Activated naive CD8-positive, alpha-beta T cell treated with anti-CD3 and anti-CD28 coated beads, Interleukin-2, amount 10 ng/mL, durations not matched to agents 7 days and 5 days (primary cell): ENCODE results near the gene E2F8. TPM values are rescaled to one million over a fixed set of nuclear protein-coding genes. Genes with fewer than 3 reads are reported as not detected.

Experiments used
- ATAC-seq: fragments of 150-1000 bp; cut with Tn5 transposase; one replicate; pipeline ENCODE4 v1.10.0; 2021; ENCODE audit warnings: low read depth, moderate library complexity
- POLR2A ChIA-PET: fragments of 350-600 bp; sonication (Branson Sonifier 250); formaldehyde crosslinking; loops from one replicate; lab custom pipeline; 2021; ENCODE audit warnings: antibody characterized with exemption; lab: Charles Lee
- DNase-seq: peaks from one replicate; pipeline ENCODE4 v3.0.0; 2021
- H3K27ac Mint-ChIP-seq: one replicate; pipeline ENCODE4 v1.8.0; 2022; ENCODE audit warnings: mild to moderate bottlenecking, mixed read lengths
- H3K27me3 Mint-ChIP-seq: one replicate; pipeline ENCODE4 v1.8.0; 2022; ENCODE audit warnings: mild to moderate bottlenecking, moderate library complexity, mixed read lengths
- H3K36me3 Mint-ChIP-seq: one replicate; pipeline ENCODE4 v1.8.0; 2021; ENCODE audit warnings: mild to moderate bottlenecking, mixed read lengths
- H3K4me1 Mint-ChIP-seq: one replicate; pipeline ENCODE4 v1.8.0; 2021; ENCODE audit warnings: mixed read lengths
- H3K4me3 Mint-ChIP-seq: one replicate; pipeline ENCODE4 v1.8.0; 2022; ENCODE audit warnings: mild to moderate bottlenecking, moderate library complexity, mixed read lengths
- H3K9me3 Mint-ChIP-seq: one replicate; pipeline ENCODE4 v1.8.0; 2021; ENCODE audit warnings: mixed read lengths
- total RNA-seq, 2 experiments: library from RNA; stranded (reverse); gene quantifications; one replicate each; pipeline ENCODE4 v1.2.3, GENCODE V29; 2021

Gene E2F8
- total RNA-seq, 2 experiments from 2014 or later, result 26.9 to 27.0 TPM

DNA sequence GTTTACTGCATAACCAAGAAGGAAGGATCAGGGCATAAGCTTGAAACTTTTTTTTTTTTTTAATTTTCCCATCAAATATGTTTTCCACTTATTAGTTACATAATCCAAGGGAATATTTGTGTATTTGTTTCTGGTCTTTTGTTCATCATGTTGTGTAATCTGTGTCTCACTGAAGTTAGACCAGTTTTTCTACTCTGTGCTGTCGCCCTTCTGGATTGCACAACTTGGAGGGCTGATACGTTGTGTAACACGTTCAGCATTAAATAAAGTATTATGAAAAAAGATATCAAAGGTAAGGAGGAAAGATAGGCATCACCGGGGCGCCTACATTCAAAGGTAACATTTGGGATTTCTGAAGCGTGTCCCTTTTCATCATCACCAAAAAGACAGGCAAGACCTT is 3.3 kb upstream of the E2F8 start:
- no peak overlapping the region for H3K27ac Mint-ChIP-seq
- POLR2A ChIA-PET, result interaction anchor here (0.7 kb wide), 1 partner anchor 1234 kb away, joined by 3 read pairs; no protein-coding TSS in a partner anchor
- peaks cover 57% of the 10 kb centered on the region for H3K27me3 Mint-ChIP-seq
- peaks cover 8% of the 10 kb centered on the region for H3K36me3 Mint-ChIP-seq
- DNase-seq (no peak), ATAC-seq (no peak)
- H3K9me3 Mint-ChIP-seq, result peaks cover 5% of the 10 kb centered on the region
- H3K4me3 Mint-ChIP-seq, result no peak overlapping the region
- peaks cover 19% of the 10 kb centered on the region for H3K4me1 Mint-ChIP-seq

DNA sequence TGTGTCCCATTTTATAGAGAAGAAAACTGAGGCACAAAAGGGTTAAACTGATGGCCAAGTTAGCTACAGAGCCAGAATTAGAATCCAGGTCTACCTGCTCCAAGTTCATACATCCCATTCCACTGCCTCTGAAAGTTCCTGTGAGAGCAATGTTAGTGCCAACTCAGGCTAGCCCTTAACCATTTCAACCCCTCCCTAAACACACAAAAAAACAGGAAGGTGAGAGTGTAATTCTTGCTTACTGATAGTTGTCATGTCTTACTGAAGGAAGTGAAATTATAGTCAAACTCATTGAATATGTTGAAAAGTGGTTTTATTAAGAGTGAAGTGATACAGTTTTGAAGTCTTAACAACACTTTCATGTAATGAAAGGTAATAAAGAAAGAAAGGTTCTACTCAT is 2.9 kb upstream of the E2F8 start:
- DNase-seq, result no peak
- peaks cover 53% of the 10 kb centered on the region for H3K27me3 Mint-ChIP-seq
- H3K9me3 Mint-ChIP-seq, result peaks cover 3% of the 10 kb centered on the region
- no peak overlapping the region for H3K4me3 Mint-ChIP-seq
- no peak overlapping the region for H3K27ac Mint-ChIP-seq
- peaks cover 24% of the 10 kb centered on the region for H3K4me1 Mint-ChIP-seq
- no peak for ATAC-seq
- POLR2A ChIA-PET, result interaction anchor here (0.7 kb wide), 1 partner anchor 1233 kb away, joined by 3 read pairs; no protein-coding TSS in a partner anchor
- peaks cover 12% of the 10 kb centered on the region for H3K36me3 Mint-ChIP-seq

DNA sequence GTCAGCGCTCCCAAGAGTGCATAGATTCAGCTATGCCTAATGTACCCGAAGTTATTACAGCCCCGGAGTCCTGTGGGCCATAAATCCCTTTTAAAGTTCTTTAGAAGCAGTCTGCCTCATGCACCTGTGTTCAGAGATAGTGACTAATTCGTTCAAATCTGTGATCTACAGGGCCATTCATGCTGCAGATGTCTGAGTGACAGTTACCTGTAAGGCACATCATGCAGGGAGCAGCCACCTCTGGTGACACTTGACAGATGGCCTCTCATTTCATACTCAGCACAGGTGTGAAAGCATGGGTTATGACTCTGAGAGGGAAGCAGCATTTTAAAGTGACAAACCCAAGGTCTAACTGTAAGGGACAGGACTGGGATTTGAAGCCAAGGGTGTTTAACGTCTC is 2.4 kb upstream of the E2F8 start:
- peaks cover 16% of the 10 kb centered on the region for H3K36me3 Mint-ChIP-seq
- H3K9me3 Mint-ChIP-seq, result no peaks in the 10 kb centered on the region
- no peak for ATAC-seq
- DNase-seq, result no peak
- peaks cover 48% of the 10 kb centered on the region for H3K27me3 Mint-ChIP-seq
- no peak overlapping the region for H3K27ac Mint-ChIP-seq
- H3K4me3 Mint-ChIP-seq, result peak overlapping the region; percentile 89
- POLR2A ChIA-PET, result no interaction called here
- H3K4me1 Mint-ChIP-seq, result peaks cover 27% of the 10 kb centered on the region

DNA sequence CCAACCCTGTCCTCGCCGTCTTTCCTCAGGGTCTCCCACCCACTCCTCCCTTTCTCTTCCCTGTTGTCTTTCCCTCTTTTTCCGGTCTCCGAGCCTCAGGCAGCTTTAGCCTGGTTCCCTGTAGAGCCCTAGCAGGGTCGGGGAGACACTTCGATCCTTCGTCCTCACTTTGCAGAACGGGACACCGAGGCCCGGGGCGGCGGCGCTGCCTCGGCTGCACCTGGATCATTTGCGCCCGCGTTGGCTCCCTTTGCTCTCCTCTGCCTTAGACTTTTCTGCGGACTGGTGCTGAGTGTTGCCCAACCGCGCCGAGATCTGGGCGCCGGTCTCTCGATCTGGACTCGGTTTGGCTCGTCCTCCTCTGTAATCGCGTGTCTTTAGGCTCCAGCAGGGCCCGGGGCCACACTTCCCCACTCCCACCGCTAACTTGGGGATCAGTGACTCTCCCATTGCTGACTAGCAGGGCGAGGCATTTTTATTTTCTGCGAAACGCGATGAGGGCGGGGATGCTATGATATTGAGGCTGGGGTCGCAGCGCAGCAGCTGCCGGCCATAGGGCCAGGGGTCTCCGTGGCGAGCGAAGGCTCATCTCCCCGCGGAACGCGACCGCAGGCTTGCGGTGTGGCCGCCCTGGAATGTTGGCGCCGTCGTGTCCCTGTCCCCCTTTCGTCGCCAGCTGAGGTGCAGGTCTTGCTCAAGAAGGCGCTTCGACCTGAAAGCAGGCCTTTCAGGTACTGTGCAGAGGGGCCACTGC is 1.6 kb upstream of the E2F8 start:
- H3K27ac Mint-ChIP-seq, result peak overlapping the region; percentile 79
- peaks cover 27% of the 10 kb centered on the region for H3K4me1 Mint-ChIP-seq
- ATAC-seq (no peak), DNase-seq (no peak)
- H3K4me3 Mint-ChIP-seq, result peak overlapping the region; percentile 89
- no peaks in the 10 kb centered on the region for H3K9me3 Mint-ChIP-seq
- H3K36me3 Mint-ChIP-seq, result peaks cover 19% of the 10 kb centered on the region
- peaks cover 40% of the 10 kb centered on the region for H3K27me3 Mint-ChIP-seq
- POLR2A ChIA-PET, result interaction anchor here (0.6 kb wide), 1 partner anchor 9 kb away, joined by 3 read pairs; no protein-coding TSS in a partner anchor

DNA sequence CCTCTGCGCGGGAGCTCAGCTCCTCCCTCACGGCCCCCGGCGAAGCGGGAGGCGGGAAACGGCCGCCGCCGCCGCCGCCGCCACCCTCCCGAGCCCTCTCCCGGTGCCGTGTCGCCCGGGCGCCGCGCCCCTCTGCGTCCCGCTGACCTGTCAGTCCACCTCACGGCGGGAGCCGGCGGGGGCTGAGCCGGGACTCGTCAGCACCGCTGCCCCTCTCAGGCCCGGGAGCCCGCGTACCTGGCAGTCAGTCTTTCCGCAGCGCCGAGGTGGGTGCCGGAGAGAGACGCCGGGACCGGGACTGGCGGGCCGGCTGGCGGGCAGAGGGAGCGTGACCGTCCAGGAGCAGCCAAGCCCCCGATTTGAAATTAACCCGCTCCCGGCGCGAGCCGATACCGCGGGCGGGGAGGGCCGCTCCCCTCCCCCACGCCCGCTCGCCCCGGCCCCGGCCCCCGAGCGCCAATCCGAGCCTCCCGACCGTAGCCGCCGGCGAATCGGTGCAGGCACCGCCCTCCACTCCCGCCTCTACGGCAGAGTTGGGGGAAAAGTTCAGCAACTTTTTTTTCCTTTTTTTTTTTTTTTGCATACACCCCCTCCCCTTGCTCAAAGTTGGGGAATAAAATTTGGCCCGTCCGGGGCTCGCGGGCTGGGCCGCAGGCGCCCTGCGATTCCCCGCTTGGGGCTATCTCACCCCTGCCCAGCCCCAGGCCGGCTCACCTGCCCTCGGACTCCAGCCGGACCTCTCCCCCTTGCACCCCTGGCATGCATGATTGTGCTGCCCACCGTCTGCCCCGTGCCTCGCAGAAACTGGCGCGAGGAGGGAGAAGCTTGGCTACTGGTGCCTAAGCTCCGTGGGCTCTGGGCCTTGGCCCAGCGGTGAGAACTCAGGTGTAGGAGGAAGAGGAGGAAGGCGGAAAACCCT is 774 bp upstream of the E2F8 start:
- H3K4me3 Mint-ChIP-seq, result peak overlapping the region; percentile 95
- peaks cover 33% of the 10 kb centered on the region for H3K27me3 Mint-ChIP-seq
- peak overlapping the region; percentile 79 for H3K27ac Mint-ChIP-seq
- H3K36me3 Mint-ChIP-seq, result peaks cover 26% of the 10 kb centered on the region
- peak; percentile 77 for DNase-seq
- POLR2A ChIA-PET, result interaction anchor here (0.6 to 1.1 kb wide), 2 partner anchors 10 to 125 kb away, joined by 3 to 7 read pairs; partner anchors contain the start of gene ZDHHC13
- peaks cover 27% of the 10 kb centered on the region for H3K4me1 Mint-ChIP-seq
- H3K9me3 Mint-ChIP-seq, result no peaks in the 10 kb centered on the region
- ATAC-seq, result peak; percentile 58

DNA sequence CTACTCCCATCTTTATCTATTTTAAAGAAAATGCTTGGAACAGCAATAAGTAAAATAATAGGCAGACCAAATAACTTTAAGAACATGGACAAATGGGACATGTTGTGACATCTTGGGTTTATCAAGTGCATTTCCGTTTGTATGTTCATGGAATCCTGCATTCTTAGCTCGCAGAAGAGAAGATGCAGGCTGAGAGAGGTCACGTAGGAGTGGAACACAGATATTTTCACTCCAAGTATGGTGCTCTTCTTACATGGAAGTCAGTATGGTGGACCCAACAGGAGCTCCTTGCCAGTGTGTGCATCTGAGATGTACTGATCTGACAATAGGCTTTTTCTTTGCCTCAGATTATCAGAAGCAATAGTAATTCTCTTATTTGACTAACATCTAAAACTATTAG is 1.7 kb downstream of the E2F8 start:
- Mint-ChIP-seq H3K4me1 (peaks cover 32% of the 10 kb centered on the region), H3K27ac (peak overlapping the region; percentile 25), H3K36me3 (peaks cover 48% of the 10 kb centered on the region), H3K27me3 (peaks cover 18% of the 10 kb centered on the region), H3K4me3 (peak overlapping the region; percentile 73), H3K9me3 (no peaks in the 10 kb centered on the region)
- POLR2A ChIA-PET, result no interaction called here
- DNase-seq (no peak), ATAC-seq (no peak)

DNA sequence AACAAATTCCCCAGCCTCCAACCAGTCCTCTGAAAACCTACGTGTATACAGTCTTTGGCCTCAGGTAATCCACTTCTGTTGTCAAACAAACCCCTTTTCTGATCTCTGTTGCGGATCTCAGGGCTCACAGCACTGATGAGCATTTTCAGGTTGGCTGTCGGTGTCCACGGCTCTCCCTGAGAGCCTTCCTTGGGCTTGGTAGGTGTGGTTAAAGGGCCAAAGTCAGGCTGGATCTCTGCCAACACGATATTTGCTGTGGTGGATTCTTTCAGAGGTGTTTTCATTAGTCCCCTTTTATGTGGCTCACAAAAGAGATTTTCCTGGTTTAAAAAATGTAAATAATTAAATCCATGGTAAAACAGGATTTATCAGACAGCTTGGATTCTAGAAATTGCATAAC is 2.9 kb downstream of the E2F8 start:
- POLR2A ChIA-PET, result no interaction called here
- no peak for DNase-seq
- no peak for ATAC-seq
- Mint-ChIP-seq H3K4me1 (peaks cover 23% of the 10 kb centered on the region), H3K27ac (no peak overlapping the region), H3K27me3 (peaks cover 8% of the 10 kb centered on the region), H3K36me3 (peaks cover 55% of the 10 kb centered on the region), H3K4me3 (no peak overlapping the region), H3K9me3 (no peaks in the 10 kb centered on the region)

DNA sequence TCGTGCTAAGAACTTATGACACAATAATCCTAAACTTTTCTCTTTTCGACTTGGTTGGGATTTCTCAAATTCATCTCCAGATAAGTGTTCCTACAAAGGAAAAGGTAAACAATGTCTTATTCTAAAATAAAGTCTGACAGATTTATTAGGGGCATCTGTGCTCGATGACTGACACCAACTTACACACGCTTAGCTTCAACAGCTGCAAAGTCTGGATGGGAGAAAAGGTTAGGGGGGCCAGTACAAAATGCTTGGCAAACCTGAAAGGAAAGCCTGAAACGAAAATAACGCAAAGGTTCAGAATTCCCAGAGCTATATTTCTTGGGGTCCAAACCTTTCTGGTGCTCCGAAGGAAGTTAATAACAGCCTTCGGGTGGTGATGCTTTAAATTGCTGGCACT is 3.4 kb downstream of the E2F8 start:
- Mint-ChIP-seq H3K36me3 (peaks cover 55% of the 10 kb centered on the region), H3K9me3 (no peaks in the 10 kb centered on the region), H3K4me3 (no peak overlapping the region), H3K27ac (no peak overlapping the region), H3K27me3 (peaks cover 3% of the 10 kb centered on the region), H3K4me1 (peaks cover 23% of the 10 kb centered on the region)
- POLR2A ChIA-PET, result no interaction called here
- ATAC-seq (no peak), DNase-seq (no peak)

DNA sequence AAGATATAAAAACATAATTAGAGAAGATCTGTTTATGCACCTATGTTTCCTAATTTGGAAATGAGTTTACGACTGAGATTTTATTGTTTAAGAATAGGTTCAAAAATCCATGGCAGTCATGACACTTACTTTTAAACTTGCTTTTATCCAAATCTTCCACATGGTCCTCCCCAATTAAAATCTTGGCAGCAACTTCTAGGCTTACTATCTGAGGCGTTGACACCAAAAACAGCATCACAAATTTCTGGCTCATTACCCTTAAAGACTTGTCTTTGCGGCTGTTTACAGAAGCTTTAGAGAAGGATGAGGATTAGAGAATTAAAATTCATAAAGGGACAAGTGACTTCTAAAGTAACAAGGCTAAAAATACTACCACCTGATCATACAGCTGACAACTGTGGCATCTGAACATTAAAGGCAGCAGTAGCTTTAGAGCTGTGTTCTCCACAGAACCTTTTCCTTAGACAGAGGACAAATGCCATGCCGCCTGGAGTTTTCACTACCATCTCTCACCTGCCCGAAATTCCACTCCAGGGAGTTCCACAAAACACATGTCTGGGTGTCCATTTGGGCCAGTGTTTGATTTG is 6.4 kb downstream of the E2F8 start:
- Mint-ChIP-seq H3K4me3 (no peak overlapping the region), H3K9me3 (no peaks in the 10 kb centered on the region)
- no peak for DNase-seq

DNA sequence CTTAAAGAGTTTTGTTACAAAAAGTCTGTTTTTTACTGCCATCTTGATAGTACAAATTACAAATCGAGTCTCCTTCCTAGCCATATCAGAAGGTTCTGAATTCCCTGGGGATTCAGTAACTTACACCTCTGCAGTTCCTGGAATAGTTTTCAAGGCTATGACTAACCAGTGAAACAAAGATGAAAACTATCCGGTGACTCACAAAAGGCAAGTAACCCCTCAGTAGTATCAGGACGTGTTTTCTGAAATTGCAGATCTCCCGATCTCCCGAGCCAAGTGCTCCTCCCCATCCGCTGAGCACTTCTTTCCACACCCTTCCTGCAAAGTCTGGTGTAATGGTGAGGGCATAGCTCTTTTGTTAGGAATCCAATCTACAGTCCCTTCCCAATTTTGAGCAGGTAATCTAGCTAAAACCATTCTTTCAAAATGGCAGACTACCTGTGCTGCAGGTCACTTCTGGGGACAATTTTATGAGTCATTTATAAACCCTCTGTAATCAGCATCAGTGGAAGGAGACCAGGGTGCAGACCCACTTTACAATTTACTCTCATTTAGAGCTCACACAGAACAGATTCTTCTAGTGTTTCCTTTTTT is 7.7 kb downstream of the E2F8 start:
- DNase-seq (no peak), ATAC-seq (no peak)
- H3K27ac Mint-ChIP-seq, result no peak overlapping the region
- POLR2A ChIA-PET, result no interaction called here
- H3K9me3 Mint-ChIP-seq, result no peaks in the 10 kb centered on the region
- H3K36me3 Mint-ChIP-seq, result peaks cover 63% of the 10 kb centered on the region
- H3K27me3 Mint-ChIP-seq, result no peaks in the 10 kb centered on the region
- no peak overlapping the region for H3K4me3 Mint-ChIP-seq
- peaks cover 6% of the 10 kb centered on the region for H3K4me1 Mint-ChIP-seq

More for the DNA sequence above, 6.4 kb downstream of the E2F8 start:
- no peaks in the 10 kb centered on the region for H3K27me3 Mint-ChIP-seq
- no peak overlapping the region for H3K27ac Mint-ChIP-seq
- peaks cover 17% of the 10 kb centered on the region for H3K4me1 Mint-ChIP-seq
- peaks cover 68% of the 10 kb centered on the region for H3K36me3 Mint-ChIP-seq
- POLR2A ChIA-PET, result interaction anchor here (1.5 kb wide), 1 partner anchor 10 kb away, joined by 3 read pairs; no protein-coding TSS in a partner anchor
- no peak for ATAC-seq

DNA sequence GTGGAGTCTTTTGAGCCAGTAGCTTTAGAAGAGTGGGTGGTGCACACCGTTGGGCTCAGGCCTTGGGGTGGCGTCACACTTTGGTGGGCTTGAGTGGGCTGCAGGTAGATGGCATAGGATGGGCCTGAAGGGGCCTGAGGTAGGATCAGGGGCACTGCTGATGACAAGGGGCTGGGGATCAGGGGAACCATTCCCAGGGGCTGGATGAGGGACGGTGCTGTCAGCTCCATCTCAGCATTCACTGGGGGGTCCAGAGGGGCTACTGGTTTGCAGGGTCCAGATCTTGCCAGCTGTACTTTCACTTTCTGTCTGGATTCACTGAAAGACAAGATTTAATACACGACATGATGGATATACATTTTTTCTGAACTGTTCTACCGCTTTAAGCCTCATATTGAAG is 11.1 kb downstream of the E2F8 start:
- Mint-ChIP-seq H3K27me3 (no peaks in the 10 kb centered on the region), H3K27ac (peak overlapping the region; percentile 6), H3K36me3 (peaks cover 56% of the 10 kb centered on the region), H3K9me3 (no peaks in the 10 kb centered on the region), H3K4me3 (no peak overlapping the region), H3K4me1 (peaks cover 2% of the 10 kb centered on the region)
- ATAC-seq (no peak), DNase-seq (no peak)
- POLR2A ChIA-PET, result no interaction called here

DNA sequence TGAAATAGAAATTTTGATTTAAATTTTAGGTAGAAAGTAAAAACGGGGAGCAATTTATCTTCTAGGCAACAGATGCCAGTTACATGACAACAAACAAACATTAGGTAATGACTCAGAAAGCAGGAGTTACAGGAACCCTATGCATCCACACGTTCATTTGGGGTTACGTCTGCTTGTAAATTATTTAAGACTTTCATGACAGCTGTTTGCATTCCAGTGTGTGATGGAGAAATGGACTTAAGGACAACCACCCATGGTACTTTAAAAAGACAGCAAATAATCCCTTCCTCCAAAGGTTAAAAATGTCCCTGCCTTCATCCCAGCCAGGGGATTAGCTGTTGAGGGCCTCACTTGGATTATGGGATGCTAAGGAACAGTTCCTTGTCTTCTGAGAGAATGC is 11.8 kb downstream of the E2F8 start:
- H3K36me3 Mint-ChIP-seq, result peaks cover 54% of the 10 kb centered on the region

More for the DNA sequence above, 11.8 kb downstream of the E2F8 start:
- Mint-ChIP-seq H3K9me3 (no peaks in the 10 kb centered on the region), H3K27me3 (no peaks in the 10 kb centered on the region), H3K4me3 (no peak overlapping the region), H3K27ac (no peak overlapping the region), H3K4me1 (peaks cover 2% of the 10 kb centered on the region)
- DNase-seq, result no peak
- no peak for ATAC-seq
- POLR2A ChIA-PET, result no interaction called here
